ENCODE results near the gene IFT74. TPM values are rescaled to one million over a fixed set of nuclear protein-coding genes. Genes with fewer than 3 reads are reported as not detected.

Gene IFT74
- total and polyA plus RNA-seq, 9 of the 15 experiments (the other 6 are each of a cell fraction or from before 2014, with no cell fraction given), result 6.1 to 13.2 (median 9.3) TPM

DNA sequence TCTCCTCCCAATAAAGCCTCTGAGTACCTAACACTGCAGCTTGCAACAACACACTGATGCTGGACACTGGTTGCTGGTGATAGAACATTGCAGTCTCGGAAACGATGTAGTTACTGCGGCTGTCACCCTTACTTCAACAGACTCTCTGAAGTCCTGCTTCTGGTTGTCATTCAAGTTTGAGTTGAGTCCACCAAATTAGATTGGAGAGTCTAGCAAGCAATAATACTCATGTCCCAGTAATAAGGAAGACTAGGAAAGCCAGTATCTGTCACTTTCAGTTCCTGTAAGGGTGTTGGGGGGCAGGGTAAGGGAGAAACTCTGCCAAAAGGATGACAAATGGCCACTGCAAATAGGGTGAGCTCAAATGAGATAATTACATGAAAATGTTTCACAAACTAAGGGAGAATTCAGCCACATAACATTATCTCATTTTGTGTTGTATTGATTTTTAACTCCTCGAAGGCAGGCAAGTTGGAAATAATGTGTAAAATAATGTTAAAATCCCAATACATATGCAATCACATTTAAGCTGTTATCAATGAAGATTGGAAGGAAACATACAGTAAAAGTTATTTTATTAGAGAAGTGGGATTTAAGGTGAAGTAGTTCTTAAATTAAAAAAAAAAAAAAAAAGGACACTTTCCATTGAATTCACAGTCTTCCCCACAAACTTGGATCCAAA is 849 bp upstream of the IFT74 start (continued):
- TF ChIP-seq, protein P1, sequence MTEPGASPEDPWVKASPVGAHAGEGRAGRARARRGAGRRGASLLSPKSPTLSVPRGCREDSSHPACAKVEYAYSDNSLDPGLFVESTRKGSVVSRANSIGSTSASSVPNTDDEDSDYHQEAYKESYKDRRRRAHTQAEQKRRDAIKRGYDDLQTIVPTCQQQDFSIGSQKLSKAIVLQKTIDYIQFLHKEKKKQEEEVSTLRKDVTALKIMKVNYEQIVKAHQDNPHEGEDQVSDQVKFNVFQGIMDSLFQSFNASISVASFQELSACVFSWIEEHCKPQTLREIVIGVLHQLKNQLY (CRISPR knock-in tag; conservative IDR thresholded peaks at IDR 0.05), result no peak
- TF ChIP-seq ZNF121 (CRISPR knock-in tag; conservative IDR thresholded peaks at IDR 0.05), result no peak
- TF ChIP-seq ELF4 (CRISPR knock-in tag; IDR thresholded peaks at IDR 0.05), result no peak
- TF ChIP-seq, protein P2, sequence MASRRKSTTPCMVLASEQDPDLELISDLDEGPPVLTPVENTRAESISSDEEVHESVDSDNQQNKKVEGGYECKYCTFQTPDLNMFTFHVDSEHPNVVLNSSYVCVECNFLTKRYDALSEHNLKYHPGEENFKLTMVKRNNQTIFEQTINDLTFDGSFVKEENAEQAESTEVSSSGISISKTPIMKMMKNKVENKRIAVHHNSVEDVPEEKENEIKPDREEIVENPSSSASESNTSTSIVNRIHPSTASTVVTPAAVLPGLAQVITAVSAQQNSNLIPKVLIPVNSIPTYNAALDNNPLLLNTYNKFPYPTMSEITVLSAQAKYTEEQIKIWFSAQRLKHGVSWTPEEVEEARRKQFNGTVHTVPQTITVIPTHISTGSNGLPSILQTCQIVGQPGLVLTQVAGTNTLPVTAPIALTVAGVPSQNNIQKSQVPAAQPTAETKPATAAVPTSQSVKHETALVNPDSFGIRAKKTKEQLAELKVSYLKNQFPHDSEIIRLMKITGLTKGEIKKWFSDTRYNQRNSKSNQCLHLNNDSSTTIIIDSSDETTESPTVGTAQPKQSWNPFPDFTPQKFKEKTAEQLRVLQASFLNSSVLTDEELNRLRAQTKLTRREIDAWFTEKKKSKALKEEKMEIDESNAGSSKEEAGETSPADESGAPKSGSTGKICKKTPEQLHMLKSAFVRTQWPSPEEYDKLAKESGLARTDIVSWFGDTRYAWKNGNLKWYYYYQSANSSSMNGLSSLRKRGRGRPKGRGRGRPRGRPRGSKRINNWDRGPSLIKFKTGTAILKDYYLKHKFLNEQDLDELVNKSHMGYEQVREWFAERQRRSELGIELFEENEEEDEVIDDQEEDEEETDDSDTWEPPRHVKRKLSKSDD (conservative IDR thresholded peaks at IDR 0.05; ENCODE audit: low read length), result no peak
- TF ChIP-seq CC2D1A (IDR thresholded peaks at IDR 0.05), result no peak
- peak; percentile 17; the same call in 1 of the 2 replicates for TF ChIP-seq SOX6 (IDR thresholded peaks at IDR 0.05)

DNA sequence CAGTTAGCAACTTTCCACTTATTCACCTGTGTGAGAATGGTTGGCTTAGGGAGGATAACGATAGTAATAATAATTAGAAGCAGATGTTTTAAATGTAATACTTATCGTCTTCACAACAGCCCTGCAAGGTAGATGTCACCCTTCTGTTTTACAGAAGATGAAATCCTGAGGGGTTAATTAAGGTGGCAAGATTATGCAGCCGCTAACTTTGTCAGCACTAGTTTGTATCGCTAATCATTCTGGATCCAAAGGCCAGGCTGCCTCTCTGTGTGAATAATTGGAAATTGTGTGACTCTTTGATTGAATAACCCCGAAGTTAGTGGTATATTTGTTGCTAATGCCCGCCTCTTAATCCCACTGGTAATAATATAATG is 635 bp downstream of the IFT74 start:
- in situ Hi-C loops (cut with MboI) (no loop called here), intact Hi-C loops (cut with micrococcal nuclease) (loop anchor here (10.0 kb wide), 1 partner anchor 62 kb away; the partner anchor contains the start of gene CAAP1)
- H3K4me2 ChIP-seq (ENCODE audit: insufficient read depth, low read length), result peak overlapping the region; percentile 87
- H3K4me1 ChIP-seq (replicated peaks in 1 of 2; ENCODE audit: control insufficient read depth in 2 of 2, insufficient read depth in 2 of 2, low read length in 2 of 2), result no peaks in the 10 kb centered on the region; a peak in 2 of 5 replicates
- no peak for FAIRE-seq
- DNase-seq (ENCODE audit: extremely low read depth in 1 of 4, low spot score in 3 of 4), result peak in 2 of 4 experiments; percentile 7 to 8
- no peaks in the 10 kb centered on the region for H3K36me3 ChIP-seq (ENCODE audit: control insufficient read depth, insufficient read depth, low read length)
- H3K4me3 ChIP-seq, result peak overlapping the region; percentile 49
- H3K79me2 ChIP-seq (ENCODE audit: control insufficient read depth, insufficient read depth, low read length), result peaks cover 17% of the 10 kb centered on the region
- H3K9me1 ChIP-seq (ENCODE audit: control insufficient read depth, insufficient read depth, low read length), result no peaks in the 10 kb centered on the region
- ATAC-seq, result no peak
- H4K20me1 ChIP-seq (replicated peaks; ENCODE audit: control insufficient read depth, insufficient read depth, low read length), result no peaks in the 10 kb centered on the region
- ChIA-PET CTCF (ENCODE audit: low intra/inter-chr PET ratio) (no interaction called here), POLR2A (interaction anchor here (1.4 kb wide), 1 partner anchor 9 kb away, joined by 6 read pairs; the partner anchor contains the start of gene PLAA)
- H3K27me3 ChIP-seq (ENCODE audit: control insufficient read depth in 2 of 2, insufficient read depth in 2 of 2, low read length in 2 of 2), result no peaks in the 10 kb centered on the region
- no peaks in the 10 kb centered on the region for H3K9me3 ChIP-seq (replicated peaks; ENCODE audit: control insufficient read depth, insufficient read depth, low read depth, low read length)
- WGBS (ENCODE audit: insufficient coverage, low coverage, missing lambda C conversion rate), result 0% methylated on average over 5 of the region's 6 CpGs
- BruUV-seq (replicated peaks), result no TSS peak
- 0 out of 2 replicates have a peak overlapping the region, but pooled peaks have one; percentile 53 for H2AFZ ChIP-seq (ENCODE audit: low read depth, low read length)
- peak overlapping the region; percentile 96 for H3K27ac ChIP-seq (ENCODE audit: extremely low read depth, low read depth, low read length)
- H3K9ac ChIP-seq (ENCODE audit: insufficient read depth in 1 of 2, low read depth in 2 of 2, low read length in 2 of 2), result peak overlapping the region; percentile 88 to 90; a peak in 3 of 4 replicates
- TF ChIP-seq, protein P3, sequence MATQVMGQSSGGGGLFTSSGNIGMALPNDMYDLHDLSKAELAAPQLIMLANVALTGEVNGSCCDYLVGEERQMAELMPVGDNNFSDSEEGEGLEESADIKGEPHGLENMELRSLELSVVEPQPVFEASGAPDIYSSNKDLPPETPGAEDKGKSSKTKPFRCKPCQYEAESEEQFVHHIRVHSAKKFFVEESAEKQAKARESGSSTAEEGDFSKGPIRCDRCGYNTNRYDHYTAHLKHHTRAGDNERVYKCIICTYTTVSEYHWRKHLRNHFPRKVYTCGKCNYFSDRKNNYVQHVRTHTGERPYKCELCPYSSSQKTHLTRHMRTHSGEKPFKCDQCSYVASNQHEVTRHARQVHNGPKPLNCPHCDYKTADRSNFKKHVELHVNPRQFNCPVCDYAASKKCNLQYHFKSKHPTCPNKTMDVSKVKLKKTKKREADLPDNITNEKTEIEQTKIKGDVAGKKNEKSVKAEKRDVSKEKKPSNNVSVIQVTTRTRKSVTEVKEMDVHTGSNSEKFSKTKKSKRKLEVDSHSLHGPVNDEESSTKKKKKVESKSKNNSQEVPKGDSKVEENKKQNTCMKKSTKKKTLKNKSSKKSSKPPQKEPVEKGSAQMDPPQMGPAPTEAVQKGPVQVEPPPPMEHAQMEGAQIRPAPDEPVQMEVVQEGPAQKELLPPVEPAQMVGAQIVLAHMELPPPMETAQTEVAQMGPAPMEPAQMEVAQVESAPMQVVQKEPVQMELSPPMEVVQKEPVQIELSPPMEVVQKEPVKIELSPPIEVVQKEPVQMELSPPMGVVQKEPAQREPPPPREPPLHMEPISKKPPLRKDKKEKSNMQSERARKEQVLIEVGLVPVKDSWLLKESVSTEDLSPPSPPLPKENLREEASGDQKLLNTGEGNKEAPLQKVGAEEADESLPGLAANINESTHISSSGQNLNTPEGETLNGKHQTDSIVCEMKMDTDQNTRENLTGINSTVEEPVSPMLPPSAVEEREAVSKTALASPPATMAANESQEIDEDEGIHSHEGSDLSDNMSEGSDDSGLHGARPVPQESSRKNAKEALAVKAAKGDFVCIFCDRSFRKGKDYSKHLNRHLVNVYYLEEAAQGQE (IDR thresholded peaks at IDR 0.05; ENCODE audit: borderline replicate concordance), result no peak
- TF ChIP-seq, protein P3 (CRISPR knock-in tag; IDR thresholded peaks at IDR 0.05; ENCODE audit: low read depth), result no peak
- TF ChIP-seq ASH1L (IDR thresholded peaks at IDR 0.05; ENCODE audit: borderline replicate concordance, low read depth, partially characterized antibody) (no peak), SOX6 (IDR thresholded peaks at IDR 0.05) (no peak)
